Sigmoid colon (tissue), 4 donors: ENCODE results near the gene ZNF506.

ENCODE experiments used
- EP300 ChIP-seq, 4 donors: sonication (generic); formaldehyde crosslinking; IDR thresholded peaks; one replicate each; pipeline ENCODE4 v1.6.1; 2017; ENCODE audit warnings: antibody characterized with exemption in 4 of 4
- POLR2A ChIP-seq, 2 donors: fragments of 450-650 bp; IDR thresholded peaks; one replicate each; pipeline ENCODE4 v1.6.1; 2016; ENCODE audit warnings: antibody characterized with exemption in 2 of 2, mild to moderate bottlenecking in 2 of 2, moderate library complexity in 2 of 2
- TF ChIP-seq, protein P1 (sequence below), 4 experiments: fragments of 450-650 bp in 3 of 4; fragments of 200-600 bp in 1 of 4; IDR thresholded peaks; one replicate each; pipeline ENCODE4 v1.5.1; 2016 to 2019; ENCODE audit warnings: antibody characterized with exemption in 4 of 4, mild to moderate bottlenecking in 3 of 4, moderate library complexity in 2 of 4

DNA sequence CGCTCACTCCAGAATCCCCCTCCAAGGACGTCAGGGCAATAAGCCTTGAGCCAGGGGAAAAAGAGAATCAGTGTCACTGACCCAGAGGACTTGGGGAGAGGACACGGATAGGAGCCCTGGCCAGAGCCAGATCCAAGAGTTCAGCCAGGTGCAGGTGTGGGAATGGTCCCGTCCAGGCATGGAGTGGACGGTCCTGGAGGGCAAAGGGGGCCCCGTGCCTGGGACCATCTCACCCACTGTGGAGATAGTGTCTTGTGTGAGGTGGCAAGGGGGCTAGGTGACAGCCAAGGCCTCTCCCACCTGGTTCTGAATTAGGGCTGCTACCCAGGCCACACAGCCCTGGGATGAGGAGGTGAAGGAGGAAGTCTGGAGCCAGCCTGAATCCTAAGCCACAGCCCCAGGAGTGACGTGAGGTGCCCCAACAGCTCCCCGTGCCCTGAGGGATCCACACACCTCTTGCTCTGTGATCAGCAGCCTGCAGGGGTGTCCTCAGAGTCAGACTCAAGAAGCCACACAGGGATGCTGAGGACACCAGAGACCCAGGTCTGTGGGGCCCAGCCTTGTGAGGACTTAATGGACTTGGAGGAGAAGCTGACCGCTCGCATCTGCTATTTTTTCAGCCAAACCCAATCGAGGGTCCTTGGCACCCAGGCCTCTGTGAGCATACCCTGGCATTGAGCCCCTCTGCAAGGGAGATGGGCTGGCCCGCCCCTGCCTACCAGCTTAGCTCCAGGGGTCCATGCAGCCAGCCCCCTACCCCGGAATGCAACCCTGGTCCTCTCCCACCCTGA, 72.2 kb downstream of the ZNF506 start:
- TF ChIP-seq, protein P1, sequence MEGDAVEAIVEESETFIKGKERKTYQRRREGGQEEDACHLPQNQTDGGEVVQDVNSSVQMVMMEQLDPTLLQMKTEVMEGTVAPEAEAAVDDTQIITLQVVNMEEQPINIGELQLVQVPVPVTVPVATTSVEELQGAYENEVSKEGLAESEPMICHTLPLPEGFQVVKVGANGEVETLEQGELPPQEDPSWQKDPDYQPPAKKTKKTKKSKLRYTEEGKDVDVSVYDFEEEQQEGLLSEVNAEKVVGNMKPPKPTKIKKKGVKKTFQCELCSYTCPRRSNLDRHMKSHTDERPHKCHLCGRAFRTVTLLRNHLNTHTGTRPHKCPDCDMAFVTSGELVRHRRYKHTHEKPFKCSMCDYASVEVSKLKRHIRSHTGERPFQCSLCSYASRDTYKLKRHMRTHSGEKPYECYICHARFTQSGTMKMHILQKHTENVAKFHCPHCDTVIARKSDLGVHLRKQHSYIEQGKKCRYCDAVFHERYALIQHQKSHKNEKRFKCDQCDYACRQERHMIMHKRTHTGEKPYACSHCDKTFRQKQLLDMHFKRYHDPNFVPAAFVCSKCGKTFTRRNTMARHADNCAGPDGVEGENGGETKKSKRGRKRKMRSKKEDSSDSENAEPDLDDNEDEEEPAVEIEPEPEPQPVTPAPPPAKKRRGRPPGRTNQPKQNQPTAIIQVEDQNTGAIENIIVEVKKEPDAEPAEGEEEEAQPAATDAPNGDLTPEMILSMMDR (IDR thresholded peaks at IDR 0.05) = no peak
- TF ChIP-seq EP300 (IDR thresholded peaks at IDR 0.05) (no peak), POLR2A (IDR thresholded peaks at IDR 0.05) (no peak)
